NCI-H2227 treated with DMSO at 0.1 percent for 48 hours (cell line): Measurements from ENCODE around the gene GRID2.

Experiments
- DNase-seq: peaks from one replicate; lab custom pipeline; 2025; lab: John Stamatoyannopoulos, UW

GRID2 gene

DNA sequence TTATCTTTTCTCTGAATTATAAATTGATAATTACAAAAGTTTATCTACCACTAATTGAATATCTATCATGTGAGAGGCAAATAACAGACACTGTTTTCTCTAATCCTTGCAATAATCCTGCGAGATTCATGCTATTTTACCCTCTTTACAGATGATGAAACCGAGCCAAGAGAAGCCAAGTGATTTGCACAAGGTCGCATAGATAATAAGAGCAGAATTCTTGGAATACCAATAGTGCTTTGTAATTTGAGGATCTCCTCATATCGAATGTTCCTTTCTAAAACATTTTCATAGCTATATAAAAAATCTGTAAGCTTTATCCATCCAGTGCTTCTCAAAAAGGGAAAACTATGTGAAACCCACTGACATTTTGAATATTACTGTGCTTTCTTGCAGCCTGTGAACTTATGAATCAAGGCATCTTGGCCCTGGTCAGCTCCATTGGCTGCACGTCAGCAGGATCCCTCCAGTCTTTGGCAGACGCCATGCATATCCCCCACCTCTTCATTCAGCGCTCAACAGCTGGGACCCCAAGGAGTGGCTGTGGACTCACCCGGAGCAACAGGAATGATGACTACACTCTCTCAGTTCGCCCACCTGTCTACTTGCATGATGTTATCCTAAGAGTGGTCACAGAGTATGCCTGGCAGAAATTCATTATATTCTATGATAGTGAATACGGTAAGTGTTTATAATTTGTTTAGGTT is 781.0 kb downstream of the GRID2 start:
- DNase-seq = no peak

- no peak for DNase-seq
These were observed 782.6 kb downstream of the GRID2 start for GRCh38 chr4:93086356-93086755.

DNA sequence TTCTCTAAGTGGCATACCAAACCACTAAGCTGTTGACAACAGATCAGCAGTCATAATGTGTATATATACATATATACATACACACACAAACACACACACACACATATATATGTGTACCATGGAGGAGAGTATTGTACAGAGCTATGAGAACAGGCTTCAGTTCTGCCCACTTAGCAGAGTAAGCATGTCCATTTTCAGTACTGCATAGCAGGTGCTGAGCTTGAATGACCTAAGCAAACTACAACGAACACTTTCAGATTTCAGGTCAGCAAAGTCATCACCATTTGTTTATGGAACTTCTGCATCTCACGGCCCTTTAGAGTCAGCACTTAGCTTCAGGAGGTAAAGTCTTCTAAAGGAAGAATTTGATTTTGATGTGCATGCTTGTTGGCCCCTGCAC is 789.0 kb downstream of the GRID2 start:
- no peak for DNase-seq

- no peak for DNase-seq
These were observed 799.3 kb downstream of the GRID2 start for GRCh38 chr4:93103042-93103441.

GRCh38 chr4:93116624-93117023 is 812.9 kb downstream of the GRID2 start:
- no peak for DNase-seq

DNA sequence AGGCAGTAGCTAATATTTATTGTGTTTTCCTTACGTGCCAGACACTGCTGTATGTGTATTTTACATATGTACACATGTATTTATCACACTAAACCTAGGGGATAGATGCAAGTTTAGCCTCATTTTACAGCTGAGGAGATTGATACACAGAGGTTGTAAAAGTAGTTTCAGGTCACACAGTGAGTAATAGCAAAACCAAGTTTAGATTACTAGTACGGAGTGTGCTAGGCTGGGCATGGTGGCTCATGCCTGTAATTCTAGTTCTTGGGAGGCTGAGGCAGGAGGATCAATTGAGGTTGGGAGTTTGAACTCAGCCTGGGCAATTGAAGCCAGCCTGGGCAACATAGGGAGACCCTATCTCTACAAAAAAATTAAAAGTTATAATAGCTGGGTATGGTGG is 823.7 kb downstream of the GRID2 start:
- no peak for DNase-seq

DNA sequence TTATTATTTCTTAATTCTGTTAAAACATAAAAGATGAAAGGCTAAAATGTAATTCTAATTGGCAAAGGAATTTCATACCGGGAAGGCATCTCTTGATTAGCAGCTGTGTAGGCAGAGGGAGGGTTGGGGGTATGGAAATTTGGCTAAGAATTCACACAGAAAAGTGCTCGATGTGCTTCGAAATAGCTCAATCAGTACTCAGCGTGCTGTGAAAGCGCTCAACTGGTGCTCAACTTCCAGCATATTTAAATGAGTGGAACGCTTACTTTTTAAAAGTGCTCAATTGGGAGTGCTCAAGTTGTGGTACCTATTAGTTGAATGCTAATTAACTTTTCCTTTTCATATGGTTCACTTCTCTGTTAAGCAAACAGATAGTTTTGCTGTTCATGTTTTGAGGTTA is 828.9 kb downstream of the GRID2 start:
- no peak for DNase-seq

GRCh38 chr4:93139118-93139517 is 835.4 kb downstream of the GRID2 start:
- no peak for DNase-seq

DNA sequence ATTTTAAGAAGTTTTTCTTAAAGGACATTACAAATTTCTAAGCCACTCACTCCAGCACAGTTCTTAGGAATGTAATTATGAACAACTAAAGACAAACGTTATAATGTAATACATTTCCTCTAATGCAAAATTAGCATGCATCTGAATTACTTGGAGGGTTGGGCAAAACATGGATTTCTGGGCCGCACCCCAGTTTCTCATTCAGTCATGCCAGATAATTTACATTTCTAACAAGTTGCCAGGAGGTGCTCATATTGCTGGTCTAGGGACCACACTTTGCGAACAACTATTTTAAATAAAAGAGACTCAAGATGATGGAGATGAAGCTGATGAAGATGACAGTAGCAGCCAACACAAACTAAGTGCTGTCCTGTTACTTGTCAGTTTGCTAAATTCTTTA is 840.1 kb downstream of the GRID2 start:
- DNase-seq = no peak

DNA sequence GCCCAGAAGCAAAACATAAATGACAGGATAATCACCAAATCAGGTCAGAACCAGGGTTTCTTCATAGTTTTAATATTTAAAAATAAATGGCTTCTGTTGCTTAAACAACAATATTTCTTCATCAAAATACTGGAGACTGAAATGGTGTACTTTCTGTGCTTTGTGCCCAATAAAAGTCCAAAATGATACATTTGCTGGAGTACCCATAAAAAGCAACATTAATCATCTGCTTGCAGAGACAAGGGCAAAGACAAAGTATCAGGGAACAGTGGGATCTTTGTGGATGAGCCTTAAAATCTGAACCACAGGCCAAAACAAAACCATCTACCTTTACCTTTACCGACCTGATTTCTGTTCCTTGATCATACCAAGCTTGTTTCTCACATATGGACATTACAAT is 840.9 kb downstream of the GRID2 start:
- DNase-seq = no peak

GRCh38 chr4:93147524-93148212 is 843.9 kb downstream of the GRID2 start:
- peak; percentile 66 for DNase-seq

DNA sequence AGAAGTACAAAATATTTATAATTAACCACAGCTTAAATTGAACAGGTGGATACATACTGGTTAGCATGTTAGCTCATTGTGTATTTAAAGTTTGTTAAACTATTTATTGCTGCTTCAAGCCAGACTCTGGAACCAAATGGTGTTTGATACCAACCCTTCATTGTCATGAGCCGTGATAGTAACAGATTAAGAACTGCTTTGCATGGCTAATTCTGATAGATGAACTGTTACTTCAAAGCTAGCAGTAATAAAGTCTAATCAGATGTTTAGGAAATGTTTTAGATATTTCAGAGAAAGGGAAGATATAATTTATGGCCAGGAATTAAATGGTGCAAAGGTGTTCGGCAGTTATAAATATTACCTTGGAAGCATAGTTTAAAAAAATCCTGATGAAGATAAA is 848.7 kb downstream of the GRID2 start:
- DNase-seq = no peak

- no peak for DNase-seq
These were observed 854.2 kb downstream of the GRID2 start for GRCh38 chr4:93157986-93158385.

DNA sequence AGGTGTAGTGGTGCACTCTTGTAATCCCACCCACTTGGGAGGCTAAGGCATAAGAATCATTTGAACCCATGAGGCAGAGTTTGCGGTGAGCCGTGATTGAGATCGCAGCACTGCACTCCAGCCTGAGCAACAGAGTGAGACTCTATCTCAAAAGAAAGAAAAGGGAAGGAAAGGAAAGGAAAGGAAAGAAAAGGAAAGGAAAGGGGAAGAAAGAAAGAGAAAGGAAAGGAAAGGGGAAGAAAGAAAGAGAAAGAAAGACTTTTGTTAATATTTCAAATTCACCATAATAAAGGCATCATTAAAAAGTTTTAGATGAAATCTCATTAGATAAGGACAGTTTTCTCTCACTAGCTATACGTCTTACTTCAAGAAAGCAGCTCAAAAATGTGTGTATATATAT is 864.3 kb downstream of the GRID2 start:
- DNase-seq = no peak

DNA sequence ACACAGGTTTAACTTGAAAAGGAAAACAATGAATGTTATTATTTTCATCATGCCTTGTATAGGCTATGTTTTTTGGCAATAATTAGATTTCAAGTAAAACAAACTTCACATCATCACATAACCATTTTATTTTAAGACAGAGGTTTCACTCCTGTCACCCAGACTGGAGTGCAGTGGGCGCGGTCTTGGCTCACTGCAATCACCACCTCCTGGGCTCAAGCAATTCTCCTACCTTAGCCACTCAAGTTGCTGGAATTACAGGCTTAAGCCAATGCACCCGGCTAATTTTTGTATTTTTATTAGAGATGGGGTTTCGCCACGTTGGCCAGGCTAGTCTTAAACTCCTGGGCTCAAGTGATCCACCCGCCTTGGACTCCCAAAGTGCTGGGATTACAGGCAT is 866.2 kb downstream of the GRID2 start:
- no peak for DNase-seq

DNA sequence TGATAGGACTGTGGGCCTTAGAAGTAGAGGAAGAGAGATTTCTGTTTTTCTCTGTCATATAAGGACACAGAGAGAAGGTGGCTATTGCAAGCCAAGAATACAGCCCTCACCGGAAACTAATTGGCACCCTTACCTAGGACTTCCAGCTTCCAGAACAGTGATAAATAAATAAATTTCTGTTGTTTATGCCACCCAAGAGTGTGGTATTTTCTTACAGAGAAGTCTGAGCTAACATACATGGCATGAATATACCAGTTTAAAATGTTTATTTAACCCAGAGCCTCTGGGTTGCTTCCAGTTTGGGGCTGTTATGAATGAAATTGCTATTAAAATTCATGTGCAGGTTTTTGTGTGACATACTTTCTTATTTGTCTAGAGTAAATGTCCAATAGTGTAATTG is 870.8 kb downstream of the GRID2 start:
- DNase-seq = no peak

DNA sequence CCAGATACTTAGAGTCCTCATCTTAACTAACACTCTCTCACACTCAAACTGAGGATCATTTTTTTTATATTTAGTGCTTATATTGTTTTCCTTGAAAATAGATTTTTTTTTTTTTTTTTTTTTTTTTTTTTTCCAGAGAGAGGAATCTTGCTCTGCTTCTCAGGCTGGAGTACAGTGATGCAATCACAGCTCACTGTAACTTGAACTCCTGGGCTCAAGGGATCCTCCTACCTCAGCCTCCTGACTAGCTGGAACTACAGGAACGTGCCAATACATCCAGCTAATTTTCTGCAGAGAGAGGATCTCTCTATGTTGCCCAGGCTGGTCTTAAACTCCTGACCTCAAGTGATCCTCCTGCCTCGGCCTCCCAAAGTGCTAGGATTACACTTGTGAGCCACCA is 874.5 kb downstream of the GRID2 start:
- no peak for DNase-seq

GRCh38 chr4:93179044-93179443 is 875.3 kb downstream of the GRID2 start:
- DNase-seq = no peak

DNA sequence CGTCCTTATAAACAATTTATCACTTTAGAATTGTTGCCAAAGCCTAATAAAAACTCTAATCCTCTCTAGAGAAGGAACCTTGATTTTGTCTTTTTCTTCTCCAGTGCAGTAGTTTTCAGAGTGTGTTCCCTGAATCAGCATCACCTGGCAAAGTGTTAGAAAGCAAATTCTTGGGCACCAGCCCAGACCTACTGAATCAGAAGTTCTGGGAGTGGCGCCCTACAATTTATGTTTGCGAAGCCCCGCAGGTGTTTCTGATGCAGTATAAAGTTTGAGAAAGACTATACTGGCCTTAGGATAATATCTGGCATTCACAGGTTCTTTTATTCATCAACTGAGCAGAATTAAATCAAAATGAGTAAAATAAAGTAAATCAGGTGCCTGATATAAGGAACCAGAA is 879.0 kb downstream of the GRID2 start:
- no peak for DNase-seq

- peak; percentile 32 for DNase-seq
These were observed 879.8 kb downstream of the GRID2 start for GRCh38 chr4:93183576-93183975.

GRCh38 chr4:93184053-93184452 is 880.3 kb downstream of the GRID2 start:
- DNase-seq = peak; percentile 76

DNA sequence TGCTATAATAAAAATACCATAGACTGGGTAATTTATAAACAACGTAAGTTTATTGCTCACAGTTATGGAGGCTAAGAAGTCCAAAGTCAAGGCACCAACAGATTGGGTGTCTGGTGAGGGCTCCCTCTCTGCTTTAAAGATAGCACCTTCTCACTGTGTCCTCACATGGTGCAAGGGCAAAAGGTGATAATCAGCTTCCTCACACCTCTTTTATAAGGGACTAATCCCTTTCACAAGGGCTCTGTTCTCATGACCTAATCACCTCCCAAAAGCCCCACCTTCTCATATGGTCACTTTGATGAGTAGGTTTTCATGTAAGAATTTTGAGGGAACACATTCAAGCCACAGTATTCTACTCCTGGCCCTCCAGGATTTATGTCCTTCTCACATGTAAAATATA is 883.1 kb downstream of the GRID2 start:
- DNase-seq = no peak

GRCh38 chr4:93187466-93187865 is 883.7 kb downstream of the GRID2 start:
- no peak for DNase-seq

GRCh38 chr4:93187892-93188291 is 884.1 kb downstream of the GRID2 start:
- no peak for DNase-seq
